HuH-7.5 (cell line): ENCODE measurements around the gene AGFG1.
"Not testable (repeated sequence)": the region's sequence is repeated elsewhere in the genome, so short reads cannot be mapped to it uniquely, and the experiment has no call there.

ENCODE experiments used
- DNase-seq: peaks from one replicate; pipeline ENCODE4 v3.0.0; 2011; ENCODE audit warnings: low spot score

AGFG1 gene

GRCh38 chr2:227499627-227500300 lies 27.8 kb downstream of the AGFG1 start:
- DNase-seq = no peak

DNA sequence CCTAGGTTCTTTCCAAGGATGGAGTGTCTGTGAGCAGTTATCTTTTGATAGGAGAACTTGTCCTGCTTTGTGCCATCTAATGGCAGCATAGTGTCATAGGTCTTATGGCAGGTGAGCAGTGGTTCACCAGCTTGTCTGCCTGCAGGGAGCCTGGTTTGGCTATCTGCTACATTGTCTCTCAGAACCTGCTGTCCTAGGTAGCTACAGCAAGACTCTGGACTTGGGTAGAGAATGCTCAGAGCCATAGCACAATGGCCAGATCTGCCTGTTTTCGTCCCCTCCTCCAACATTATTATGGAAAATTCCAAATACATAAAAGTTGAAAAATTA lies 28.3 kb downstream of the AGFG1 start:
- no peak for DNase-seq

GRCh38 chr2:227503433-227504406 lies 31.8 kb downstream of the AGFG1 start:
- DNase-seq = no peak

DNA sequence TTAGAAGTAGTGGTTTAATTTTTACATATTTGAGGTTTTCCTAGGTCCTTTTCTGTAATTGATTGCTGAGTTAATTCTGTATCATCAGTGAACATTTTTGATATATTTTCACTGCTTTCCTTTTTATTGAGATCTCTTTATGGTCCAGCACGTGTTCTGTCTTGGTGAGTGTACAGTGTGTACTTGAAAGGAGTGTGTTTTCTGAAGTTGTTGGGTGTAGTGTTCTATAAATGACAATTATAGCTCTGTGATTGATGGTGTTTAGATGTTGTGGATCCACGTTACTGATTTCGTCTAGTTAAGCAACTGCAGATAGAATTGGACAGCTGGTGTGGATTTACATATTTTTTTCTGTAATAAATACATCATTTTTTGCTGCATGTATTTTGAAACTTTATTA lies 32.7 kb downstream of the AGFG1 start:
- no peak for DNase-seq

GRCh38 chr2:227506456-227506855 lies 34.5 kb downstream of the AGFG1 start:
- DNase-seq = no peak

- no peak for DNase-seq
Observed at GRCh38 chr2:227507963-227508362, 36.0 kb downstream of the AGFG1 start.

DNA sequence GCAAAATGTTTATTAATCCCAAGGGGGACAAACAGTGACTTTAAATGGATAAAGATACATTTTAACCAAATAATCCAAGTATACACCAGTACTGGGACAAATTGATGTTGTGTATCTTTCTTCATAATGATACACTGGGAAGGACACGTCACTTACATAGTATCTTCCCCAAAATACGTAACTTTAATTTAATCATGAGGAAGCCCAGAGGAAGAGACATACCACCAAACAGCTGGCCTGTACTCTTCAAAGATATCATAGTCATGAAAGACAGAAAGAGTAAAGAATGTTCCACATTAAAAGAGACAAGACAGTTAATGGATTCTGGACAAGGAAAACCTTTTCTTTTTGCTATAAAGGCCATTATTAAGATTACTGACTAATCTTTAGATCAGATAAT lies 37.1 kb downstream of the AGFG1 start:
- no peak for DNase-seq

DNA sequence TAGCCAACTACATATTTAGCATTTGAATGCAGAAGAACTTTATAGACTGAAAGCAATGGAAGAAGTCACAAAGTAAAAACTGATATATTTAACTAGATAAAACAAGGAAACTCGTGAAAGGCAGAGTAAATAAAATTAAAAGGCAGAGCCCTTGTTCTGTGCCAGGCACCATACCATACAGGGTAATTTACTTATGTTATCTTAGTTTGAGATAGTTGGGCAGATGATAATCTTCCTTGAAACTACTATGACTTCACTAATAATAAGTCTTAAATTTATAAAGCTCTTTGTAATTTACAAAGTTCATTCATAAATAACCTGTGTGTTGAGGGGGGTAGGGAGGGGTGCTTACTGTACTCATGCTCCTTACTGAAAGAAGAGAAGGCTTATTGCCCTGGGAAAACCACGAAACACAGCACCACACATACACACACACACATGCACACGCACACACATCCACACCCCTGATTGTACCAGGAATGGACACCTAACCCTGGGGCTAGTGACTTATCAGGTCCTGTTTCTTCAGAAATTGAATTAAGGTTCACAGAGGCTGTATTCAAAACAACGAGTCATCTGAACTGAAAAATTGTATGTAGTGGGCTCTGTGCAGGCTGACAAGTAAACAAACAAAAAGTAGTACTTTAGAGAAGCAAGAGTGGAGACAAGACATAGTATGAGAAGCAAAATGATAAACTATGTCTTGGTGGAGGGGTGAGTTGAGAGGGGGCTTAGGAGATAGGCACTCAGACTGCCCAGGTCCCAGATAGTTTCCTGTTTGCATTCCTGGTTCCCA lies 38.1 kb downstream of the AGFG1 start:
- no peak for DNase-seq

DNA sequence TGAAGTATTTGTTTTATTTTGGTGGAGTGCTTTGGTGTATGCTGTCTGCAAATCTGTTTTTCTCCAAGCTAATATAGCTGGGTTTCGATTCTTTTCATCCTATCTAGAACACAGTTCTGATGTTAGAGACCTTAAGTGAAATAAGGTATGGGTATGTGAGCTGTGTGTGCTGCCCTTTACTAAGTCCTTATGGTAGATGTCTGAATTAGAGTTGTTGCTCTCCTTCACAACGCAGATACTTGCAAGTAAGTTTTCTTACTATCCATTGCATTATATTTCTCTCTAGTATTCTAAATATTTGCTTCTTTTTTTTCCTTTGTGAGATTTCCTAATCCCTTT lies 38.6 kb downstream of the AGFG1 start:
- DNase-seq = no peak

GRCh38 chr2:227511239-227511930 lies 39.4 kb downstream of the AGFG1 start:
- DNase-seq = no peak

GRCh38 chr2:227511955-227512354 lies 40.0 kb downstream of the AGFG1 start:
- no peak for DNase-seq

DNA sequence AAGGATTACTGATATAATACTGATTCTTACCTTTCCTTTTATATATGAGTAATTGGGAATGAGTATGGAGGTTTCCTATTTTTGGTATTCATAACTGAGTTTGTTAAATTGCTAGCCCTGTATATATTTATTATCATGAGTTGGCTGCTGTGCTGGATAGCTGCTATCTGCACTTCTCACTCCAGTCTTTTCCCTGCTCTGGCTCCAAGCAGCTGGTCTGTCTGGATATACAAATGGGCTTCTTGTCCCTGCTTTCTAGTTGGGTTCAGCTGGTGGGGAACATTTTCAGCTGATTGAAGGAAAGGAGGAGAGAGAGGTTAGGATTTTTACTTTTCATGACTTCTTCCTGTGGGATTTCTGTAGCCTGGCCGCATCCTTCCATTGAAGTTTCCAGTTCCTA lies 41.2 kb downstream of the AGFG1 start:
- DNase-seq = no peak

GRCh38 chr2:227515742-227516141 lies 43.8 kb downstream of the AGFG1 start:
- no peak for DNase-seq

- no peak for DNase-seq
Observed at GRCh38 chr2:227517724-227518123, 45.8 kb downstream of the AGFG1 start.

DNA sequence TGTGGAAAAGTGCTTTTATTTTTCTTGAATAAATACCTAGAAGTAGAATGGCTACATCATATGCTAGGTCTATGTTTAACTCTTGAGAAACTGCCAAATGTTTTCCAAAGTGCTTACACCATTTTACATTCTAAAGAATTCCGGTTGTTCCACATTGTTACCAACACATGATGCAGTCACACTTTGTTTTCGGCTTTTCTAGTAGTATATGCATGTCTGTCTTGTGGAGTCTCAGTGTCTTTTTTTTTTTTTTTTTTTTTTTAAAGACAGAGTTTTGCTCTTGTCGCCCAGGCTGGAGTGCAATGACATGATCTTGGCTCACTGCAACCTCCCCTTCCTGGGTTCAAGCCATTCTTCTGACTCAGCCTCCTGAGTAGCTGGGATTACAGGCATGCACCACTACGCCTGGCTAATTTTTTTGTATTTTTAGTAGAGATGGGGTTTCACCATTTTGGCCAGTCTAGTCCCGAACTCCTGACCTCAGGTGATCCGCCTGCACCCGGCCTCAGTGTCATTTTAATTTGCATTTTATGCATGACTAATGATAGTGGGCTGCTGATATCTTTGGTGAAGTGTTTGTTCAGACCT lies 46.4 kb downstream of the AGFG1 start:
- DNase-seq = not testable (repeated sequence)

GRCh38 chr2:227521178-227521577 lies 49.2 kb downstream of the AGFG1 start:
- DNase-seq = not testable (repeated sequence)

GRCh38 chr2:227524665-227525064 lies 52.7 kb downstream of the AGFG1 start:
- no peak for DNase-seq

DNA sequence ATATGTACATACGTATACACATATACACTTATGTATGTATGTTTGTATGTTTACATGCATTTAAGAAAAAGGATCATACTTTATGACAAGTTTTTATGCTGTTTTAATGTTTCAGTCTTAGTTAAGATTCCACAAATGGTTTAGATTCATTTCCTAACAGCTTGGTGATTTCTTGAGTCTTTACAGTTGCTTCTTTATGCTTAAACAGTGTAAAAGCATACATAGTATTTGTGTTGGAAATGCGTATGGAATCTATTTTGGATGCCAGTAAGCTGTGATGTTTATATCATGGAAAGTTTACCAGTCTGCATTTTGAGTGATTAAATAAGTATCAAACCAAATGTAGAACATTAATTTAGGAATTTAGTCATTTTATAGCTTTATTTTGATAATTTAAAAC lies 55.4 kb downstream of the AGFG1 start:
- DNase-seq = no peak

DNA sequence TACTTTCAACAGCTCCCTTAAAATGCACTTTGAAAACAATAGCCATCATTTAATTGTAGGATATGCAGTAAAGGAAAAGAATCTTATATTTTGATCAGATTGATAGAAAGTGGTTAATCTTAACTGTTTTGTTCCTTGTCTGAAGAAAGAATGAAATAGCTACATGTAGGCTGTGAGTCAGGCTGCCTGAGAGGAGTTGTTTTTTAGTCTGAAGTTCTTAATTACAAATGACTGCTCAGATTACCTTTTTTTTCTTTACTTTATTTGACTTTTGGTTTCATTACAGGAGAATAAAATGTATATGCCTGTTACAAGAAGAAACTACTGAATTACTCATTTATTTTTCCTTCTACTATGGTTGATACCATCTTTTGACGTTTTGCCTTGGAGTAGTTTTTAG lies 56.8 kb downstream of the AGFG1 start:
- no peak for DNase-seq

- DNase-seq = no peak
Observed at GRCh38 chr2:227529871-227530270, 57.9 kb downstream of the AGFG1 start.

DNA sequence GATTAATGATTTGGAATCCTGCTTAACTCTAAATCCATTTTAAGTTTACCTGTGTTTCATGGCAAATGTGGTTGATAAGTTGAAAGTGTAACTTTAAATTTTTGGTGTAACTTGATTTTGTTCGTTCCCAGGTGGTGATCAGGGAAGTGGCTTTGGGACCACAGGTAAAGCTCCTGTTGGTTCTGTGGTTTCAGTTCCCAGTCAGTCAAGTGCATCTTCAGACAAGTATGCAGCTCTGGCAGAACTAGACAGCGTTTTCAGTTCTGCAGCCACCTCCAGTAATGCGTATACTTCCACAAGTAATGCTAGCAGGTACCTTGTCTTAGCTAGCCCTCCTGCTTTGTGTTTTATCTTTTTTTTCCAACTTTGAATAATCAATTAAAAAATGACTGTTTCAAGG lies 62.8 kb downstream of the AGFG1 start:
- no peak for DNase-seq

DNA sequence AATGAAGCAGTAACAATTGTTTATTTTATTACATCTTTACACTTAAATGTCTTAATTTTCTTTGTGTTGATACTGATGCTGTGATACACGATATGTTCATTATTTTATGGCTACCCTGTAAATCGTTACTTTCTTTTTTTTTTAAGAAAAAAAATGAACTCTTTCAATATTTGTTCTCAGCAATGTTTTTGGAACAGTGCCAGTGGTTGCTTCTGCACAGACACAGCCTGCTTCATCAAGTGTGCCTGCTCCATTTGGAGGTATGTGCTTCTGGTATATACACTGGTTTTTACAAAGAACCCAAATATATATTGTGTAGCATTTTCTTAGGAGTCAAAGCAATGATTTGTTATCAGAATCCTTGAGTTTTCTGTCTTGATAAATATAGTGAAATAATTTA lies 64.5 kb downstream of the AGFG1 start:
- no peak for DNase-seq
